Measurements from ENCODE around the gene PRPF31.

PRPF31 gene

GRCh38 chr19:54145541-54146158 lies 30.1 kb downstream of the PRPF31 start:
- no peak for DNase-seq

DNA sequence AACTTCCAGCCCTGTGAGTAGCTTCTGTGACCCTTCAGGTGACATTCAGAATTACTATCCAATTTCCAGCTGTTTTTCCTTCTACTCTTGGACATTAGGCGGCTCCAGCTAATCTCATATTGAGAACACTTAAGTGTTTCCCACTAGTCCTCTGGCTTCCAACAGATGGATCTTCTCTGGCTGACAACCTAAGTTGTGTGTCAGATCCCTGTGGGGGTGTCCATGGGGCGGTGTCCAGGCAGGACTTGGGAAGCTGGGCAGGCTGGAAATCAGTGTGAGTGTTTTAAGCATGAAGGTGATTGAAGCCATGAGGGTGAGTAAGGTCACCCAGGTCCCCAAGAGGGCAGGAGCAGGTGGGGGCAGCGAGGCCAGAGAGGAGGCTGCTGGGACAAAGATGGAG lies 32.1 kb downstream of the PRPF31 start:
- no peak for DNase-seq

GRCh38 chr19:54148158-54148557 lies 32.6 kb downstream of the PRPF31 start:
- no peak for DNase-seq

DNA sequence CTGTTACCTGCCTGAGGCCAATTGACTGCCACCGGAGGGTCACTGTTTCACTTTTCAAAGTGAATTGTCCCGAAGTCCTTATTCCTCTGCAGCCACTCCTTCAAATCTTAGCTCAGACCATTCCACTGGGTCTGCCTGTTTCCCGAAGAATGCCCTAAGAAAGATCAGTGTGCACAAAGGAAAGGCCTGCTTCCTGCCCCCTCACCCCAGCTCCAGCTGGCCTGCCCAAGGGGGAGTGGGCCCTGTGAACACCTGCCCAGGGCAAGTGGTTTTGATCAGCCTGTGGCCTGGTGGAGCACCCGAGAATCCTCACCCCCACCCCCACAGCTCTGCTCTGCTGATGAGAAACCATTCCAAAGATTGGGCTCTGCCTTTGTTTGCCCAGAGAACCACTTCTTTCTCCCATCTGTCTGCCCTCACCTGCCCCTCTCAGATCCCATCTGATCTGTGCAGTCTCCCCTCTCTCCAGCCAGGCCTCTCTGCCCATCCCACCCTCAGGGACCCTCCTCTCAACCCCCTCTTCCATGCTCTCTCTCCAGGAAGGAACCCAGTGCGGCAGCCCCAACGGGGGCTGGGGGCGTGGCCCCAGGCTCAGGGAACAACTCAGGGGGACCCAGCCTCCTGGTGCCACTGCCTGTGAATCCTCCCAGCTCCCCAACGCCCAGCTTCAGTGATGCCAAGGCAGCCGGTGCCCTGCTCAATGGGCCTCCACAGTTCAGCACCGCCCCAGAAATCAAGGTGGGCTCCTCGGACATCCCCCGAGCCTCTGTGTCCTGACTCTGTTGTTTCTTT lies 33.7 kb downstream of the PRPF31 start:
- no peak for DNase-seq

- DNase-seq: no peak
Measured at GRCh38 chr19:54151362-54152035, 35.9 kb downstream of the PRPF31 start.

GRCh38 chr19:54152267-54152666 lies 36.7 kb downstream of the PRPF31 start:
- no peak for DNase-seq

DNA sequence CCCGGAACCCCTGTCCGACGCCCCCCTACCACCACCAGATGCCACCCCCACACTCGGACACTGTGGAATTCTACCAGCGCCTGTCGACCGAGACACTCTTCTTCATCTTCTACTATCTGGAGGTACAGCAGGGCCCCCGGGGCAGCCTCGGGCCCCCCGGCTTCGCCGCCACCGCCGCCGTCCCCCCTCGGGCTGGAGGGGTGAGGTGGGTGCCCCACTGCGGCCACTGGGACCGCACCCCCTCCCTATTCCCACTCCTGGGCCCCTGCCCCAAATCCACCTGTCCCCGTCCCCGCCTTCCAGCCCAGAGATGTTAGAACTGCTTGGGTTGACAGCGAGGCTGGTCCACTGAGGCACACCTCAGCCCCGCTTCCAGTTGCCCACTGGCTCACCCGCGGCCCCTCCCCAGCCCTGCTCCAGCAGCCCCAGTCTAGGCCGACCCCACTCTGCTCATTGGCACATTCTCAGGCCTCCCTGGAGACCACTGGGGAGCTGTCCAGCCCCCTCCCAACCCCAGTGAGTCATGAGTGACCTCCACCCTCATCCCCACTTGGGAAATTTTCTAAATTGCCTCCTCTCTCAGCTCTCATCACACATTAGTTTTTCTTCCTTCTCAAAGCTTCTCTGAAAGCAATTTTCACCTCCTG lies 37.4 kb downstream of the PRPF31 start:
- no peak for DNase-seq

GRCh38 chr19:54153731-54154326 lies 38.3 kb downstream of the PRPF31 start:
- no peak for DNase-seq

- DNase-seq: no peak
Measured at GRCh38 chr19:54154603-54155345, 39.2 kb downstream of the PRPF31 start.

- no peak for DNase-seq
Measured at GRCh38 chr19:54155694-54156093, 40.1 kb downstream of the PRPF31 start.

- DNase-seq: no peak
Measured at GRCh38 chr19:54156490-54156889, 40.9 kb downstream of the PRPF31 start.

DNA sequence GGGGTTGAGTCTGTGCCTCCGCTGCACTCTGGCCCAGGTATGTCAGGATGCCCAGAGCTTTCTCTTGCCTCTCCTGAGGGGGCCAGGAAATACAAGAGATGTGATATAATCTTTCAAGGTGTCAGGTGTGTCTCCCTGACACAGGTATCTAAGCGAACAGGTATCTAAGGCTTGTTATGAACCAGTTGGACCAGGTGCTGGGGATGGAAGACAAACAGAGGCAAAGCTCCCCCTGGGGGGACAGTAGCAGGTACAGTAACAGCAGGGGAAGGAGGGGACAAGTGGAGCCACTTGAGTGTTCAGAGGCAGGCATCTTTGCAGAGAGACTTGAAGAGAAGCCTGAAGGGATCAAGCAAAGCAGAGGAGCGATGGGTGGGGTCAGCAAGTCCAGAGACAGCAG lies 41.4 kb downstream of the PRPF31 start:
- no peak for DNase-seq

- no peak for DNase-seq
Measured at GRCh38 chr19:54158812-54159351, 43.3 kb downstream of the PRPF31 start.

- peak; percentile 100 for DNase-seq
Measured at GRCh38 chr19:54159352-54160181, 44.0 kb downstream of the PRPF31 start, which contains the start of gene LENG1. Gene LENG1 (minus strand): TSS chr19:54159721. CDS start chr19:54159695, 26 bp downstream.

DNA sequence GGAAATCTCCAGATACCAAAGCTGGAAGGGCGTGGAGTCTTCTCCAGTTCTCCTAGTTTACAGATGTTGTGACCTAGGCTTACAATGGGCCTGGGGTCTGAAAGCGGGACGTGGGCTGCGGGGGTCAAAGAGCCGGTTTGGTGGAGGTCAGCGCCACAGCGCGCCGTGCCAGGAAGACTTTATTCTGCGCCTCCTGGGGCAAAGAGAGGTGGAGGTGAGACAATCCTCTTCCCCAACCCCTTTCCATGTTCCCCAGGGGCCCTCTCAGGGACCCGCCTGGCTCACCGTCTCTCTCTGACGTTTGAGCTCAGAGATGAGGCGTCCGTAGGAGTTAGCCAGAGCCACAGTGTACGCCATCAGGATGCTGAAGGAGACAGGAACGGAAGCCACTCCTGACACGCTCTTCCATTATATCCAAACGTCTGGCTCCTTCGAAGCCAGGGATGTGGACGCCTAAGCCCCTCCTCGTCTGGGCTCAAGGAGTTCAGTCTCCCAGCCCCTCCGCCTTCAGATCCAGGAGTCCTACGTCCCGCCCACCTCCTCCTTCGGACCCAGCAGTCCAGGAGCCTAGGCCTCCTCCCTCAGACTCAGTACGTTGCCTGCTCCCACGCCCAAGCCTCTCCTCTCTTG lies 44.7 kb downstream of the PRPF31 start:
- no peak for DNase-seq

GRCh38 chr19:54160854-54161253 lies 45.3 kb downstream of the PRPF31 start:
- no peak for DNase-seq

DNA sequence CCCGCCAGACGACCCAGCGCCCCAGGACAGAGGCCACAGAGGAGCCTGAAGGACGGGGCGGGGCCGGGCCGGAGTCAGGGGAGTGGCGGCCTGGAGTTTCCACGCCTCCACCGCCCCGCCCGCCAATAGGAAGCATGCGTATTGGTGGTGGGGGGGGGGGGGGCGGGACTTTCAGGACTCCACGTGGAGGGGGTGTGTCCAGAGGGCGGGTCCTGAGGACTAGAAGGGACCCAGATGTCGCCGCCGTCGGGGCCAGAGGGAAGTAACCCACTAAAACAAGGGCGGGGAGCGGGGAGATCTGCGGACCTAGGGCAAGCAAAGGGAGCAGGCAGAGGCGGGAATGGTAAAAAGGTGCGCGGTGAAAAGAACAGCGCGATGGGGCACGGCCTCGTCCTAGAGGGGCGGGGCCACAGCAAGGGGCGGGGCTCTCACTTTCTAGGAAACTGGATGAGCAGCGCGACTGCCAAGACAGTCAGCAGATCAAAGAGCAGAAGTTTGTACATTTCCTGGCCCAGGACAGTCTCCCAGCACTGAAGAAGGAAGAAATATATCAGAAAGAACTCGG lies 46.8 kb downstream of the PRPF31 start:
- DNase-seq: peak; percentile 88

DNA sequence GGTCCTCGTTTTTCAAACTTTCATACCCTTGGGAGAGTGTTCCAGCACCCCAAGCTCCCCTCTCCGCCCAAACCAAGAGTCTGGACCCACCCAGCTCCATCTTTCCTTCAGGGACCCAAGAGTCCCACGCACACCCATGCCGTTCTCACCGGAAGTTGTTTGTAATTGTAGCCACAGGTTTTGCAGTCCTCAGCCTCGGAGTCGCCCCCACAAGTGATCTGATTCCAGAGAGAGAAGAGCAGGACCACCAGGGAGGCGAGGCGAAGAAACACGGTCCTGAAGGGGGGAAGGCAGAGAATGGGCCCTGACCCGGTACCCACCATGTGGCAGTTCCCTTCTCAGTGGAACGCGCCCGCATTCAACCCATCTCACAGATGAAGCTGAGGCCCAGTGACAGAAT lies 47.3 kb downstream of the PRPF31 start:
- DNase-seq: no peak

GRCh38 chr19:54164369-54165068 lies 49.0 kb downstream of the PRPF31 start:
- DNase-seq: peak; percentile 41

GRCh38 chr19:54165222-54165621 lies 49.7 kb downstream of the PRPF31 start:
- DNase-seq: no peak

Measured in NCI-H526 treated with DMSO at 0.1 percent for 48 hours (cell line).